ENCODE results near the gene ZC3H11A. TPM values are rescaled to one million over a fixed set of nuclear protein-coding genes. Genes with fewer than 3 reads are reported as not detected.
A peak's percentile ranks its signal among the peaks of the same experiment; 100 is the strongest.
"Not testable (repeated sequence)": the region's sequence is repeated elsewhere in the genome, so short reads cannot be mapped to it uniquely, and the experiment has no call there.

Gene ZC3H11A
- total RNA-seq, result 50.1 TPM
- long read RNA-seq, full-length matches to known transcripts, result 10 of 43 reads
- long read RNA-seq, partial matches to known transcripts, result 12 of 43 reads
- long read RNA-seq, other reads (novel, unspliced or antisense), result 21 of 43 reads

DNA sequence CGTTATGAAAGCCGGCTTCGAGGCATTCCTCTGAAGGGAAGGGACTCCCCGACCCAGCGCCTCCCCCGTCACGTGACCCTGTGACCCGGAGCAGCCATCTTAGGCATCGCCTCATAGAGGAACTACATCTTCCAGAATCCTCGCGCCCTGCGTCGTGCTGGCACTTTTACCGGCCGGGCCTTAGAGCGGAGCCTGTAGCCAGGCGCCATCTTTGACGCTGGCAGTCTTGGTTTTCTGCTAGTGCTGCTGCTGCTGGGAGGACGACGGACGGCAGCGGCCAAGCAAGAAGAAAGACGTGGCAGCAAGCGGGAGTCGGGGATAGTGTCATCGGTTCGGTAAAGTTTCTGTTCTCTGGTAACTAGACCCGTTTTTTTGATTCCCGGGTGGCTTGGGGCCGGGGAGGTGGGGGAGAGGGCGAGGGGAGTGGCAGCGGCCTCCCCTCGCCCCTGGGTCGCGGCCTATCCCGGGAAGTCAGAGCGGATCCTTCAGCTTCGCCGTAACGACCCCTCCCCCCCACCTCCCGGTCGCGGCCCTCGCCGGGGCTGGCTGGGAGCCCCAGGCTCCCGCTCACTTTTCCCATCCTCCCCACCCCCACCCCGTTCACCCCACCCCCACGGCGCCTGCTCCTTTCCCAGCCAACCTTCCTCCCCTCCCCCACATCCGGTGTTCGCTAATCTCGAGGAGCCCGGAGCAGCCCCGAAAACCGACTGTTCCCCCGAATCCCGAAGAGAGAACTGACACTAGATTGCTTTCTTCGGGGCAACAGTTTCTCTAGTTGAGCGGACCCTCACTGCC lies at the start of gene ZC3H11A, which contains the start of gene ZBED6:
Gene ZC3H11A, plus strand, starts transcription at position 183 of the 795 bp plus-strand sequence. CDS start 21,448 bp downstream, outside the sequence.
Gene ZBED6, plus strand, starts transcription at position 183 of the 795 bp plus-strand sequence. CDS start 1,900 bp downstream, outside the sequence.
- peak; percentile 99 for DNase-seq
- H3K36me3 ChIP-seq, result peaks cover 4% of the 10 kb centered on the region
- intact Hi-C loops (cut with micrococcal nuclease), result no loop called here
- H3K27ac ChIP-seq (replicated peaks), result peak within 1 kb of the TSS; percentile 96
- TF ChIP-seq, protein P1, sequence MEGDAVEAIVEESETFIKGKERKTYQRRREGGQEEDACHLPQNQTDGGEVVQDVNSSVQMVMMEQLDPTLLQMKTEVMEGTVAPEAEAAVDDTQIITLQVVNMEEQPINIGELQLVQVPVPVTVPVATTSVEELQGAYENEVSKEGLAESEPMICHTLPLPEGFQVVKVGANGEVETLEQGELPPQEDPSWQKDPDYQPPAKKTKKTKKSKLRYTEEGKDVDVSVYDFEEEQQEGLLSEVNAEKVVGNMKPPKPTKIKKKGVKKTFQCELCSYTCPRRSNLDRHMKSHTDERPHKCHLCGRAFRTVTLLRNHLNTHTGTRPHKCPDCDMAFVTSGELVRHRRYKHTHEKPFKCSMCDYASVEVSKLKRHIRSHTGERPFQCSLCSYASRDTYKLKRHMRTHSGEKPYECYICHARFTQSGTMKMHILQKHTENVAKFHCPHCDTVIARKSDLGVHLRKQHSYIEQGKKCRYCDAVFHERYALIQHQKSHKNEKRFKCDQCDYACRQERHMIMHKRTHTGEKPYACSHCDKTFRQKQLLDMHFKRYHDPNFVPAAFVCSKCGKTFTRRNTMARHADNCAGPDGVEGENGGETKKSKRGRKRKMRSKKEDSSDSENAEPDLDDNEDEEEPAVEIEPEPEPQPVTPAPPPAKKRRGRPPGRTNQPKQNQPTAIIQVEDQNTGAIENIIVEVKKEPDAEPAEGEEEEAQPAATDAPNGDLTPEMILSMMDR (IDR thresholded peaks at IDR 0.05; ENCODE audit: borderline replicate concordance), result no peak
- no peaks in the 10 kb centered on the region for H3K9me3 ChIP-seq (replicated peaks)
- peak within 1 kb of the TSS; percentile 77 for H3K4me3 ChIP-seq
- peaks cover 49% of the 10 kb centered on the region for H3K4me1 ChIP-seq
- H3K27me3 ChIP-seq (ENCODE audit: low read depth), result no peaks in the 10 kb centered on the region

GRCh38 chr1:203746281-203746680 lies 49.1 kb upstream of the ZC3H11A start:
- no peak overlapping the region for H3K4me3 ChIP-seq
- H3K4me1 ChIP-seq, result peaks cover 25% of the 10 kb centered on the region
- H3K36me3 ChIP-seq, result no peaks in the 10 kb centered on the region
- H3K27me3 ChIP-seq (ENCODE audit: low read depth), result no peaks in the 10 kb centered on the region
- H3K27ac ChIP-seq (replicated peaks), result no peak overlapping the region
- intact Hi-C loops (cut with micrococcal nuclease), result no loop called here
- DNase-seq, result no peak
- H3K9me3 ChIP-seq (replicated peaks), result no peaks in the 10 kb centered on the region
- TF ChIP-seq, protein P1 (IDR thresholded peaks at IDR 0.05; ENCODE audit: borderline replicate concordance), result no peak

- Histone ChIP-seq H3K9me3 (replicated peaks) (no peaks in the 10 kb centered on the region), H3K4me1 (no peaks in the 10 kb centered on the region), H3K4me3 (no peak overlapping the region), H3K27ac (replicated peaks) (no peak overlapping the region), H3K36me3 (no peaks in the 10 kb centered on the region), H3K27me3 (ENCODE audit: low read depth) (no peaks in the 10 kb centered on the region)
- intact Hi-C loops (cut with micrococcal nuclease), result no loop called here
- TF ChIP-seq, protein P1 (IDR thresholded peaks at IDR 0.05; ENCODE audit: borderline replicate concordance), result no peak
- DNase-seq, result no peak
Observed at GRCh38 chr1:203751051-203751450, 44.4 kb upstream of the ZC3H11A start.

DNA sequence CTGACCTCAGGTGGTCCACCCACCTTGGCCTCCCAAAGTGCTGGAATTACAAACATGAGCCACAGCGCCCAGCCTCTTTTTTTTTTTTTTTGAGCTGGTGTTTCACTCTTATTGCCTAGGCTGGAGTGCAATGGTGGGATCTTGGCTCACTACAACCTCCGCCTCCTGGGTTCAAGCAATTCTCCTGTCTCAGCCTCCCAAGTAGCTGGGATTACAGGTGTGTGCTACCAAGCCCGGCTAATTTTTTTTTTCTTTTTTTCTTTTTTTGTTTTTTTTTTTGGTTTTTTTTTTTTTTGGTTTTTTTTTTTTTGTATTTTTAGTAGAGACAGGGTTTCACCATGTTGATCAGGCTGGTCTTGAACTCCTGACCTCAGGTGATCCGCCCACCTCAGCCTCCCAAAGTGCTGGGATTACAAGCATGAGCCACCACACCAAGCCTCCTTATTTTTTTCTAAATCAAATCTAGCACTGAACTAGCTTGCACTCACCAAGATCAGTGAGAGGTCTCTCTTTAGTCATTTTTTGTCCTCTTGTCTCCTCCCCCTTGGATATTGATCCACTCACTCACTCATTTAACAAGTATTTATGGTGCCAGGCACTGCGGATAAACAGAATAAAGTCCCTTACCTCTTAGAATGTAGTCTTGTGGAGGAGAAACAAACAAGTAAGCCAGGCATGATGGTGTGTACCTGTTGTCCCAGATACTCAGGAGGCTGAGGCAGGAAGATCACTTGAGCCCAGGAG lies 43.6 kb upstream of the ZC3H11A start:
- H3K27ac ChIP-seq (replicated peaks); intact Hi-C loops (cut with micrococcal nuclease); H3K36me3 ChIP-seq; H3K4me3 ChIP-seq; H3K4me1 ChIP-seq; H3K9me3 ChIP-seq (replicated peaks); DNase-seq; H3K27me3 ChIP-seq (ENCODE audit: low read depth): not testable (repeated sequence)

GRCh38 chr1:203754455-203754864 lies 41.0 kb upstream of the ZC3H11A start:
- intact Hi-C loops (cut with micrococcal nuclease), result no loop called here
- Histone ChIP-seq H3K27ac (replicated peaks) (no peak overlapping the region), H3K36me3 (no peaks in the 10 kb centered on the region), H3K9me3 (replicated peaks) (no peaks in the 10 kb centered on the region), H3K4me1 (no peaks in the 10 kb centered on the region), H3K27me3 (ENCODE audit: low read depth) (no peaks in the 10 kb centered on the region), H3K4me3 (no peak overlapping the region)
- DNase-seq, result no peak
- TF ChIP-seq, protein P1 (IDR thresholded peaks at IDR 0.05; ENCODE audit: borderline replicate concordance), result no peak
